B cell (primary cell): Measurements from ENCODE around the gene LMBRD1. TPM values are rescaled to one million over a fixed set of nuclear protein-coding genes. Genes with fewer than 3 reads are reported as not detected.
A peak's percentile ranks its signal among the peaks of the same experiment; 100 is the strongest.

Source experiments
- ATAC-seq: fragments of 200-7000 bp; cut with Tn5 transposase; one replicate; pipeline ENCODE4 v1.10.0; 2021; ENCODE audit warnings: low read depth, mild to moderate bottlenecking, moderate number of reproducible peaks, moderate library complexity
- CTCF ChIA-PET: fragments of 350-600 bp; sonication (Branson Sonifier 250); formaldehyde crosslinking; loops from one replicate; lab custom pipeline; 2021; ENCODE audit warnings: antibody characterized with exemption, inconsistent platforms; lab: Charles Lee
- POLR2A ChIA-PET: fragments of 350-600 bp; sonication (Branson Sonifier 250); formaldehyde crosslinking; loops from one replicate; lab custom pipeline; 2021; ENCODE audit warnings: antibody characterized with exemption; lab: Charles Lee
- DNase-seq: peaks from one replicate; pipeline ENCODE4 v3.0.0; 2013
- H2AFZ ChIP-seq: 2 replicates; pipeline ENCODE4 v1.6.1; 2012; ENCODE audit warnings: mild to moderate bottlenecking, low read depth, low read length; ENCODE audit not compliant: insufficient read depth, poor library complexity, severe bottlenecking
- H3K27ac ChIP-seq, 2 donors: 1 replicate in 1 of 2; 2 replicates in 1 of 2; pipeline ENCODE4 v1.5.1; 2012 to 2013; ENCODE audit warnings: low read length in 2 of 2, mild to moderate bottlenecking in 2 of 2, moderate library complexity in 1 of 2
- H3K27me3 ChIP-seq, 4 experiments: fragments of 200-600 bp in 1 of 4; sonication (generic) in 1 of 4; replicated peaks in 1 of 4; 1 replicate in 2 of 4; 2 replicates in 2 of 4; pipeline versions ENCODE4 v1.6.1 to v1.7.0; 2013 to 2016; ENCODE audit warnings: low read length in 3 of 4, mild to moderate bottlenecking in 2 of 4, mixed read lengths in 1 of 4, moderate library complexity in 1 of 4; ENCODE audit not compliant: insufficient read depth in 4 of 4, control insufficient read depth in 3 of 4; ENCODE audit errors: control extremely low read depth in 1 of 4
- H3K36me3 ChIP-seq, 2 experiments: replicated peaks in 1 of 2; 1 replicate in 1 of 2; 2 replicates in 1 of 2; pipeline versions ENCODE4 v1.6.1 to v1.7.1; 2013; ENCODE audit warnings: low read length in 1 of 2; ENCODE audit not compliant: insufficient read depth in 2 of 2, control insufficient read depth in 1 of 2; ENCODE audit errors: control extremely low read depth in 1 of 2, extremely low read depth in 1 of 2
- H3K4me1 ChIP-seq, 2 donors: fragments of 200-600 bp in 1 of 2; sonication (generic) in 1 of 2; 1 replicate in 1 of 2; 2 replicates in 1 of 2; pipeline versions ENCODE4 v1.5.1 to v1.6.1; 2013 to 2017; ENCODE audit warnings: low read length in 2 of 2; ENCODE audit not compliant: control insufficient read depth in 2 of 2, insufficient read depth in 2 of 2
- H3K4me2 ChIP-seq: replicated peaks from 2 replicates; pipeline ENCODE3; 2012; ENCODE audit warnings: mild to moderate bottlenecking, low read depth, low read length; ENCODE audit not compliant: poor library complexity, severe bottlenecking
- H3K4me3 ChIP-seq, 5 experiments: fragments of 200-600 bp in 1 of 5; sonication (generic) in 1 of 5; 1 replicate in 3 of 5; 2 replicates in 2 of 5; pipeline versions ENCODE4 v1.5.1 to v1.7.0; 2011 to 2016; ENCODE audit warnings: low read length in 4 of 5, mild to moderate bottlenecking in 4 of 5, low read depth in 2 of 5, control low read depth in 1 of 5, moderate library complexity in 1 of 5; ENCODE audit not compliant: insufficient read depth in 1 of 5; ENCODE audit errors: control extremely low read depth in 1 of 5, extremely low read depth in 1 of 5
- H3K79me2 ChIP-seq: fragments of 200-600 bp; sonication (generic); one replicate; pipeline ENCODE4 v1.6.0; 2016; ENCODE audit warnings: low read length; ENCODE audit not compliant: control insufficient read depth, insufficient read depth
- H3K9ac ChIP-seq: fragments of 200-600 bp; sonication (generic); 2 replicates; pipeline ENCODE4 v1.6.1; 2017; ENCODE audit warnings: mild to moderate bottlenecking, low read length, moderate library complexity
- H3K9me3 ChIP-seq, 3 donors: one replicate each; pipeline versions ENCODE4 v1.6.1 to v1.7.1; 2013; ENCODE audit warnings: low read length in 2 of 3; ENCODE audit not compliant: control insufficient read depth in 2 of 3, insufficient read depth in 1 of 3; ENCODE audit errors: control extremely low read depth in 1 of 3
- H4K20me1 ChIP-seq: 2 replicates; pipeline ENCODE4 v1.6.0; 2012; ENCODE audit warnings: mild to moderate bottlenecking, low read length; ENCODE audit not compliant: insufficient read depth, control insufficient read depth, poor library complexity, severe bottlenecking
- H3K27ac Mint-ChIP-seq: one replicate; pipeline ENCODE4 v1.8.0; 2021; ENCODE audit warnings: mixed read lengths
- H3K27me3 Mint-ChIP-seq: one replicate; pipeline ENCODE4 v1.8.0; 2021; ENCODE audit warnings: mixed read lengths
- H3K4me1 Mint-ChIP-seq: one replicate; pipeline ENCODE4 v1.8.0; 2021; ENCODE audit warnings: mixed read lengths
- H3K4me3 Mint-ChIP-seq: one replicate; pipeline ENCODE4 v1.8.0; 2021; ENCODE audit warnings: mixed read lengths
- H3K9me3 Mint-ChIP-seq: one replicate; pipeline ENCODE4 v1.8.0; 2022; ENCODE audit warnings: mixed read lengths; ENCODE audit not compliant: insufficient read depth
- EZH2 ChIP-seq: IDR thresholded peaks from 2 replicates; pipeline ENCODE4 v1.6.1; 2012; ENCODE audit warnings: borderline replicate concordance, low read depth, mild to moderate bottlenecking, moderate library complexity, low read length; ENCODE audit not compliant: insufficient read depth, poor library complexity, severe bottlenecking
- WGBS: methylation state at CpG from one replicate; pipeline ENCODE4 v1.1.5; 2013; ENCODE audit warnings: missing lambda C conversion rate; ENCODE audit not compliant: insufficient coverage; 5-methylcytosine and 5-hydroxymethylcytosine counted together
- intact Hi-C: fragments of 100-400 bp; cut with micrococcal nuclease; formaldehyde crosslinking; loops from one replicate; pipeline ENCODE4 v1.10.0; 2022
- polyA plus RNA-seq: library from polyadenylated mRNA; depleted of rRNA; stranded (reverse); fragments of >200 nt; gene quantifications from 2 replicates; pipeline ENCODE4 v1.2.3, GENCODE V29; 2012
- total RNA-seq, 2 donors: library from RNA; stranded (reverse); fragments of 120-200 nt in 1 of 2; gene quantifications; 1 replicate in 1 of 2; 2 replicates in 1 of 2; pipeline versions ENCODE4 v1.2.3 to v1.2.4, GENCODE V29; 2013 to 2022
- TF ChIP-seq, protein P1 (sequence below): fragments of 200-600 bp; IDR thresholded peaks from one replicate; pipeline ENCODE4 v1.8.0; 2022; ENCODE audit warnings: antibody characterized with exemption, mild to moderate bottlenecking

The LMBRD1 gene
- total and polyA plus RNA-seq, 2 donors (not counting 1 experiment from before 2014, with no cell fraction given), result 33.7 to 99.0 TPM

DNA sequence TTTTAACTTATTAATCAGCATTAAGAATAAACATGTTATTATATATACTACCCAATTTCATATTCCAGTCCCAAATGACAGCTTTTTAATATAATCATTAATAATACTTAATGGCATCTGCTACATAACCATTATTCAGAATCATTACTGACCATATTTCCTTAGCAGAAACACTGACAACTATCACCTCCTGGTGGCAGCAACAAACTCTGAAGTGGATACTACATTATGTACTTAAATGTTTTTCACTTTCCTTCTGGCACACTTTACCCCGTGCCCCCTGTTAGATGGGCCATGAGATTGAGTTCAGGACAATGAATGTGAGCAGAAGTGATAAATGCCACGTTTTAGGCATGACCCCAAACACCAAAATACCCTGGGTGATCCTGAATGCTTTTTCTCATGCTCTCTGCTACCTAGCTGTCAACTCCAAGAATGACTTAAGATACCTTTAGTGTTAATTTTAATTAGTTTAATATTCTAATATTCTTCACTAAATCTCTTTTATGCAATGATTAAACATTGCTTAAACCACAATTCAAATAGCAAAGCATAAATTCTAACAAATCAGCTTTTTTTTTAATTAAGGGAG lies 77.1 kb downstream of the LMBRD1 start:
- Mint-ChIP-seq H3K27me3 (no peaks in the 10 kb centered on the region), H3K27ac (no peak overlapping the region), H3K4me3 (no peak overlapping the region), H3K9me3 (no peaks in the 10 kb centered on the region), H3K4me1 (peaks cover 4% of the 10 kb centered on the region)
- Histone ChIP-seq H3K4me2 (no peak overlapping the region), H3K79me2 (peaks cover 49% of the 10 kb centered on the region), H4K20me1 (peaks cover 39% of the 10 kb centered on the region), H3K36me3 (peaks cover 10 to 57% of the 10 kb centered on the region in 2 experiments), H3K9ac (no peak overlapping the region), H2AFZ (no peak overlapping the region), H3K4me1 (no peaks in the 10 kb centered on the region), H3K27me3 (no peaks in the 10 kb centered on the region), H3K9me3 (no peaks in the 10 kb centered on the region), H3K4me3 (no peak overlapping the region), H3K27ac (no peak overlapping the region)
- TF ChIP-seq, protein P1, sequence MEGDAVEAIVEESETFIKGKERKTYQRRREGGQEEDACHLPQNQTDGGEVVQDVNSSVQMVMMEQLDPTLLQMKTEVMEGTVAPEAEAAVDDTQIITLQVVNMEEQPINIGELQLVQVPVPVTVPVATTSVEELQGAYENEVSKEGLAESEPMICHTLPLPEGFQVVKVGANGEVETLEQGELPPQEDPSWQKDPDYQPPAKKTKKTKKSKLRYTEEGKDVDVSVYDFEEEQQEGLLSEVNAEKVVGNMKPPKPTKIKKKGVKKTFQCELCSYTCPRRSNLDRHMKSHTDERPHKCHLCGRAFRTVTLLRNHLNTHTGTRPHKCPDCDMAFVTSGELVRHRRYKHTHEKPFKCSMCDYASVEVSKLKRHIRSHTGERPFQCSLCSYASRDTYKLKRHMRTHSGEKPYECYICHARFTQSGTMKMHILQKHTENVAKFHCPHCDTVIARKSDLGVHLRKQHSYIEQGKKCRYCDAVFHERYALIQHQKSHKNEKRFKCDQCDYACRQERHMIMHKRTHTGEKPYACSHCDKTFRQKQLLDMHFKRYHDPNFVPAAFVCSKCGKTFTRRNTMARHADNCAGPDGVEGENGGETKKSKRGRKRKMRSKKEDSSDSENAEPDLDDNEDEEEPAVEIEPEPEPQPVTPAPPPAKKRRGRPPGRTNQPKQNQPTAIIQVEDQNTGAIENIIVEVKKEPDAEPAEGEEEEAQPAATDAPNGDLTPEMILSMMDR, result peak; percentile 32
- no peak for TF ChIP-seq EZH2
- ATAC-seq (no peak), DNase-seq (peak; percentile 14)
- ChIA-PET POLR2A (no interaction called here), CTCF (interaction anchor here (0.9 kb wide), 1 partner anchor 447 kb away, joined by 3 read pairs; no protein-coding TSS in a partner anchor)
- intact Hi-C loops, result no loop called here
- WGBS, result no CpG with 5 or more reads among the region's 2 CpGs

DNA sequence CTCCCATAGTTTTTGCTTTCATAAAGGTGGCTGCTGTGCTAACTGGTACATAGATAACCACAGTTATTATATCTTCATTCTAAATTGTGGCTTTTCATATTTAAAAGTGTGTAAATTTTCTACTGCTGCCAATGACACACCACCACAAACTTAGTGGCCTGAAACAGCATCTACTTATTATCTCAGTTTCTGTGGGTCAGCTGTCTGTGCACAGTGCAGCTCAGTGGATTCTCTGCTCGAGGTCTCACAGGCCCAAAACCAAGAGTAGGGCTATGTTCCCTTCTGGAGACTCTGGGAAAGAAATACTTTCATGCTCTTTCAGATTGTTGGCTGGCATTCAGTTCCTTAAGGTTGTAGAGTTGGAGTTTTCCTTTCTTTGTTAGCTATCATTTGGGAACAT lies 90.1 kb downstream of the LMBRD1 start:
- DNase-seq, result no peak
- H3K27me3 Mint-ChIP-seq, result no peaks in the 10 kb centered on the region
- CTCF ChIA-PET, result no interaction called here
- H3K27ac ChIP-seq, result no peak overlapping the region
- H4K20me1 ChIP-seq, result no peaks in the 10 kb centered on the region
- no peak overlapping the region for H2AFZ ChIP-seq
- ATAC-seq, result no peak
- no peaks in the 10 kb centered on the region for H3K9me3 ChIP-seq
- no peak for TF ChIP-seq EZH2
- TF ChIP-seq, protein P1, result no peak
- H3K79me2 ChIP-seq, result no peaks in the 10 kb centered on the region
- H3K4me3 ChIP-seq, result no peak overlapping the region
- H3K27ac Mint-ChIP-seq, result no peak overlapping the region
- H3K4me1 Mint-ChIP-seq, result peaks cover 11% of the 10 kb centered on the region
- POLR2A ChIA-PET, result no interaction called here
- H3K4me1 ChIP-seq, result no peaks in the 10 kb centered on the region
- WGBS, result 86% methylated on average over 1 of the region's 1 CpG
- H3K4me3 Mint-ChIP-seq, result no peak overlapping the region
- no peak overlapping the region for H3K9ac ChIP-seq
- no peaks in the 10 kb centered on the region for H3K27me3 ChIP-seq
- H3K36me3 ChIP-seq, result peaks cover 0 to 39% of the 10 kb centered on the region in 2 experiments
- H3K9me3 Mint-ChIP-seq, result no peaks in the 10 kb centered on the region
- intact Hi-C loops, result no loop called here
- no peak overlapping the region for H3K4me2 ChIP-seq
